ENCODE results near the gene AJM1. TPM values are rescaled to one million over a fixed set of nuclear protein-coding genes. Genes with fewer than 3 reads are reported as not detected.

The AJM1 gene
- total RNA-seq, 2 experiments from 2014 or later: 2.4 to 5.1 TPM

- peak; percentile 24 for DNase-seq (ENCODE audit: low spot score)
- H4K20me1 ChIP-seq (ENCODE audit: insufficient read depth, low read length): no peaks in the 10 kb centered on the region
- intact Hi-C loops (cut with micrococcal nuclease; ENCODE audit: unreplicated experiment): no loop called here
- H3K4me3 ChIP-seq (ENCODE audit: low read depth, low read length, poor library complexity, severe bottlenecking): no peak overlapping the region
- no TSS peak for BruUV-seq (replicated peaks)
- ChIA-PET CTCF (ENCODE audit: unreplicated experiment) (no interaction called here), POLR2A (no interaction called here)
- H3K27ac ChIP-seq (ENCODE audit: low read depth, low read length, poor library complexity, severe bottlenecking): no peak overlapping the region
- no peak overlapping the region for H3K4me2 ChIP-seq (ENCODE audit: low read length)
- H3K9me3 ChIP-seq (ENCODE audit: low read length): no peaks in the 10 kb centered on the region
- H3K79me2 ChIP-seq (ENCODE audit: insufficient read depth, low read depth, low read length): no peaks in the 10 kb centered on the region
- H3K4me1 ChIP-seq (ENCODE audit: insufficient read depth, low read length, poor library complexity, severe bottlenecking): peaks cover 6% of the 10 kb centered on the region
- H2AFZ ChIP-seq (ENCODE audit: low read length): no peak overlapping the region
- H3K9me2 ChIP-seq (ENCODE audit: insufficient read depth, low read length): no peaks in the 10 kb centered on the region
- TF ChIP-seq EZH2phosphoT487 (IDR thresholded peaks at IDR 0.05; ENCODE audit: borderline replicate concordance, low read depth, low read length) (no peak), CTCF (conservative IDR thresholded peaks at IDR 0.05; ENCODE audit: low read length) (0 out of 2 replicates have a peak, but pooled peaks have one; percentile 30)
- no peaks in the 10 kb centered on the region for H3K36me3 ChIP-seq (ENCODE audit: insufficient read depth, low read length)
These were observed 11.4 kb downstream of the AJM1 start for GRCh38 chr9:136853596-136854112.

- TF ChIP-seq EZH2phosphoT487 (IDR thresholded peaks at IDR 0.05; ENCODE audit: borderline replicate concordance, low read depth, low read length): no peak
- TF ChIP-seq CTCF (conservative IDR thresholded peaks at IDR 0.05; ENCODE audit: low read length): no peak
- H3K9me2 ChIP-seq (ENCODE audit: insufficient read depth, low read length): no peaks in the 10 kb centered on the region
- no peak overlapping the region for H3K4me3 ChIP-seq (ENCODE audit: low read depth, low read length, poor library complexity, severe bottlenecking)
- no peaks in the 10 kb centered on the region for H3K79me2 ChIP-seq (ENCODE audit: insufficient read depth, low read depth, low read length)
- CTCF ChIA-PET (ENCODE audit: unreplicated experiment): no interaction called here
- no peaks in the 10 kb centered on the region for H3K9me3 ChIP-seq (ENCODE audit: low read length)
- H3K4me1 ChIP-seq (ENCODE audit: insufficient read depth, low read length, poor library complexity, severe bottlenecking): peaks cover 6% of the 10 kb centered on the region
- POLR2A ChIA-PET: no interaction called here
- no peak overlapping the region for H2AFZ ChIP-seq (ENCODE audit: low read length)
- H3K27ac ChIP-seq (ENCODE audit: low read depth, low read length, poor library complexity, severe bottlenecking): no peak overlapping the region
- H3K36me3 ChIP-seq (ENCODE audit: insufficient read depth, low read length): no peaks in the 10 kb centered on the region
- H4K20me1 ChIP-seq (ENCODE audit: insufficient read depth, low read length): no peaks in the 10 kb centered on the region
- no TSS peak for BruUV-seq (replicated peaks)
- H3K4me2 ChIP-seq (ENCODE audit: low read length): no peak overlapping the region
- intact Hi-C loops (cut with micrococcal nuclease; ENCODE audit: unreplicated experiment): no loop called here
- no peak for DNase-seq (ENCODE audit: low spot score)
These were observed 12.0 kb downstream of the AJM1 start for GRCh38 chr9:136854113-136854841.

GRCh38 chr9:136854842-136855460, 12.7 kb downstream of the AJM1 start:
- no TSS peak for BruUV-seq (replicated peaks)
- H3K4me1 ChIP-seq (ENCODE audit: insufficient read depth, low read length, poor library complexity, severe bottlenecking): peaks cover 2% of the 10 kb centered on the region
- CTCF ChIA-PET (ENCODE audit: unreplicated experiment): no interaction called here
- H3K36me3 ChIP-seq (ENCODE audit: insufficient read depth, low read length): no peaks in the 10 kb centered on the region
- H2AFZ ChIP-seq (ENCODE audit: low read length): no peak overlapping the region
- no peak overlapping the region for H3K4me2 ChIP-seq (ENCODE audit: low read length)
- no peaks in the 10 kb centered on the region for H4K20me1 ChIP-seq (ENCODE audit: insufficient read depth, low read length)
- no peak for TF ChIP-seq CTCF (conservative IDR thresholded peaks at IDR 0.05; ENCODE audit: low read length)
- no peak for TF ChIP-seq EZH2phosphoT487 (IDR thresholded peaks at IDR 0.05; ENCODE audit: borderline replicate concordance, low read depth, low read length)
- no peaks in the 10 kb centered on the region for H3K9me3 ChIP-seq (ENCODE audit: low read length)
- intact Hi-C loops (cut with micrococcal nuclease; ENCODE audit: unreplicated experiment): no loop called here
- H3K9me2 ChIP-seq (ENCODE audit: insufficient read depth, low read length): no peaks in the 10 kb centered on the region
- POLR2A ChIA-PET: no interaction called here
- no peak overlapping the region for H3K4me3 ChIP-seq (ENCODE audit: low read depth, low read length, poor library complexity, severe bottlenecking)
- DNase-seq (ENCODE audit: low spot score): no peak
- no peak overlapping the region for H3K27ac ChIP-seq (ENCODE audit: low read depth, low read length, poor library complexity, severe bottlenecking)
- no peaks in the 10 kb centered on the region for H3K79me2 ChIP-seq (ENCODE audit: insufficient read depth, low read depth, low read length)

Data from OCI-LY7 (cell line).